ENCODE measurements around the gene IVL. TPM values are rescaled to one million over a fixed set of nuclear protein-coding genes. Genes with fewer than 3 reads are reported as not detected.

The IVL gene
- total and polyA plus RNA-seq, 4 donors, result 0.02 TPM; not detected in 3

DNA sequence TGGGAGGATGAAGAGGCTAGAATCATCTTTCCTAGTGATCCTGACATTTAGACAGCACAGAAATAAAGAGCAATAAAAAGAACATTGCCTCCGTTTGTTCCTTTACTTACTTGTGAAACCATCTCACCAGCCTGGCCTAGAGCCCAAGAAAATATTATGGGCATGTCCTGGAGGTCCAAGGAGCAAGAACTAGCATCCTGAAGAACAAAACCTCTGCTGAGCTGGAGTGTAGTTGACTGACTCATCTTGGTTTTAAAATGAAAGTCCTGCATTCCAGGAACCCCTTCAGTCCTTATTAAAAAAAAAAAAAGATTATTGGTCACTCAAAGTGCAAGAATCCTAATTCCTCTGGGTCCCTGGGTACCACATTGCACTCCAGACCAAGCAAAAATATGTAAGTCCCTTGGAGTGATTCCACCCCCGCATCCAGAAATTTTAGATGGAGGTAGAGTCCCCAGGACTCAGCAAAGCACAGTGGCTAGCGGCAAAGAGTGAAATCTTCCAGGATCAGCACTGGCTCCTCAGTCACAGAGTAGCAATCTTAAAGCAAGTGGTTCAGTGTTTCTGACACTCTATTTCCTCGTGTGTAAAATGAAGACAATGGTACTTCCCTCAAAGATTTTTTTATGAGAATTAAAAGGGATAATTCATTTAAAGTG is 23.3 kb upstream of the IVL start:
- no peaks in the 10 kb centered on the region for H3K36me3 ChIP-seq (ENCODE audit: control insufficient read depth in 4 of 4, insufficient read depth in 3 of 4, low read depth in 1 of 4, low read length in 3 of 4)
- no peak for DNase-seq (ENCODE audit: low spot score)
- no peak overlapping the region for H3K27ac ChIP-seq (ENCODE audit: low read depth in 1 of 2, low read length in 2 of 2)
- H3K27me3 ChIP-seq (ENCODE audit: control insufficient read depth in 4 of 4, insufficient read depth in 4 of 4, low read length in 3 of 4), result no peaks in the 10 kb centered on the region
- WGBS, result 79% methylated on average over 4 of the region's 4 CpGs
- peaks cover 9 to 29% (median 21%) of the 10 kb centered on the region in 4 donors for H3K4me1 ChIP-seq (ENCODE audit: control insufficient read depth in 4 of 4, insufficient read depth in 4 of 4, low read length in 3 of 4)
- no peak overlapping the region for H3K4me3 ChIP-seq (ENCODE audit: low read depth in 1 of 3, low read length in 3 of 3)
- H3K9ac ChIP-seq (ENCODE audit: low read depth in 1 of 2, low read length in 2 of 2), result no peak overlapping the region
- TF ChIP-seq, protein P1, sequence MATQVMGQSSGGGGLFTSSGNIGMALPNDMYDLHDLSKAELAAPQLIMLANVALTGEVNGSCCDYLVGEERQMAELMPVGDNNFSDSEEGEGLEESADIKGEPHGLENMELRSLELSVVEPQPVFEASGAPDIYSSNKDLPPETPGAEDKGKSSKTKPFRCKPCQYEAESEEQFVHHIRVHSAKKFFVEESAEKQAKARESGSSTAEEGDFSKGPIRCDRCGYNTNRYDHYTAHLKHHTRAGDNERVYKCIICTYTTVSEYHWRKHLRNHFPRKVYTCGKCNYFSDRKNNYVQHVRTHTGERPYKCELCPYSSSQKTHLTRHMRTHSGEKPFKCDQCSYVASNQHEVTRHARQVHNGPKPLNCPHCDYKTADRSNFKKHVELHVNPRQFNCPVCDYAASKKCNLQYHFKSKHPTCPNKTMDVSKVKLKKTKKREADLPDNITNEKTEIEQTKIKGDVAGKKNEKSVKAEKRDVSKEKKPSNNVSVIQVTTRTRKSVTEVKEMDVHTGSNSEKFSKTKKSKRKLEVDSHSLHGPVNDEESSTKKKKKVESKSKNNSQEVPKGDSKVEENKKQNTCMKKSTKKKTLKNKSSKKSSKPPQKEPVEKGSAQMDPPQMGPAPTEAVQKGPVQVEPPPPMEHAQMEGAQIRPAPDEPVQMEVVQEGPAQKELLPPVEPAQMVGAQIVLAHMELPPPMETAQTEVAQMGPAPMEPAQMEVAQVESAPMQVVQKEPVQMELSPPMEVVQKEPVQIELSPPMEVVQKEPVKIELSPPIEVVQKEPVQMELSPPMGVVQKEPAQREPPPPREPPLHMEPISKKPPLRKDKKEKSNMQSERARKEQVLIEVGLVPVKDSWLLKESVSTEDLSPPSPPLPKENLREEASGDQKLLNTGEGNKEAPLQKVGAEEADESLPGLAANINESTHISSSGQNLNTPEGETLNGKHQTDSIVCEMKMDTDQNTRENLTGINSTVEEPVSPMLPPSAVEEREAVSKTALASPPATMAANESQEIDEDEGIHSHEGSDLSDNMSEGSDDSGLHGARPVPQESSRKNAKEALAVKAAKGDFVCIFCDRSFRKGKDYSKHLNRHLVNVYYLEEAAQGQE (IDR thresholded peaks at IDR 0.05), result no peak
- TF ChIP-seq GABPA (IDR thresholded peaks at IDR 0.05 in 1 of 2, conservative IDR thresholded peaks at IDR 0.05 in 1 of 2) (no peak), FOXA2 (IDR thresholded peaks at IDR 0.05) (no peak), RXRA (IDR thresholded peaks at IDR 0.05) (no peak), HNF4G (IDR thresholded peaks at IDR 0.05) (no peak), RAD21 (IDR thresholded peaks at IDR 0.05) (no peak), NR2F2 (IDR thresholded peaks at IDR 0.05) (no peak), YY1 (IDR thresholded peaks at IDR 0.05) (no peak), FOXA1 (IDR thresholded peaks at IDR 0.05) (no peak), EGR1 (IDR thresholded peaks at IDR 0.05; ENCODE audit: low read depth in 2 of 2) (no peak), TAF1 (conservative IDR thresholded peaks at IDR 0.05) (no peak), HNF4A (conservative IDR thresholded peaks at IDR 0.05) (no peak), JUND (IDR thresholded peaks at IDR 0.05) (no peak)
- TF ChIP-seq, protein P2, sequence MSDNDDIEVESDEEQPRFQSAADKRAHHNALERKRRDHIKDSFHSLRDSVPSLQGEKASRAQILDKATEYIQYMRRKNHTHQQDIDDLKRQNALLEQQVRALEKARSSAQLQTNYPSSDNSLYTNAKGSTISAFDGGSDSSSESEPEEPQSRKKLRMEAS (IDR thresholded peaks at IDR 0.05), result no peak
- TF ChIP-seq, protein P3, sequence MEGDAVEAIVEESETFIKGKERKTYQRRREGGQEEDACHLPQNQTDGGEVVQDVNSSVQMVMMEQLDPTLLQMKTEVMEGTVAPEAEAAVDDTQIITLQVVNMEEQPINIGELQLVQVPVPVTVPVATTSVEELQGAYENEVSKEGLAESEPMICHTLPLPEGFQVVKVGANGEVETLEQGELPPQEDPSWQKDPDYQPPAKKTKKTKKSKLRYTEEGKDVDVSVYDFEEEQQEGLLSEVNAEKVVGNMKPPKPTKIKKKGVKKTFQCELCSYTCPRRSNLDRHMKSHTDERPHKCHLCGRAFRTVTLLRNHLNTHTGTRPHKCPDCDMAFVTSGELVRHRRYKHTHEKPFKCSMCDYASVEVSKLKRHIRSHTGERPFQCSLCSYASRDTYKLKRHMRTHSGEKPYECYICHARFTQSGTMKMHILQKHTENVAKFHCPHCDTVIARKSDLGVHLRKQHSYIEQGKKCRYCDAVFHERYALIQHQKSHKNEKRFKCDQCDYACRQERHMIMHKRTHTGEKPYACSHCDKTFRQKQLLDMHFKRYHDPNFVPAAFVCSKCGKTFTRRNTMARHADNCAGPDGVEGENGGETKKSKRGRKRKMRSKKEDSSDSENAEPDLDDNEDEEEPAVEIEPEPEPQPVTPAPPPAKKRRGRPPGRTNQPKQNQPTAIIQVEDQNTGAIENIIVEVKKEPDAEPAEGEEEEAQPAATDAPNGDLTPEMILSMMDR (IDR thresholded peaks at IDR 0.05; ENCODE audit: low read depth, low read length, missing input control), result no peak
- TF ChIP-seq, protein P4, sequence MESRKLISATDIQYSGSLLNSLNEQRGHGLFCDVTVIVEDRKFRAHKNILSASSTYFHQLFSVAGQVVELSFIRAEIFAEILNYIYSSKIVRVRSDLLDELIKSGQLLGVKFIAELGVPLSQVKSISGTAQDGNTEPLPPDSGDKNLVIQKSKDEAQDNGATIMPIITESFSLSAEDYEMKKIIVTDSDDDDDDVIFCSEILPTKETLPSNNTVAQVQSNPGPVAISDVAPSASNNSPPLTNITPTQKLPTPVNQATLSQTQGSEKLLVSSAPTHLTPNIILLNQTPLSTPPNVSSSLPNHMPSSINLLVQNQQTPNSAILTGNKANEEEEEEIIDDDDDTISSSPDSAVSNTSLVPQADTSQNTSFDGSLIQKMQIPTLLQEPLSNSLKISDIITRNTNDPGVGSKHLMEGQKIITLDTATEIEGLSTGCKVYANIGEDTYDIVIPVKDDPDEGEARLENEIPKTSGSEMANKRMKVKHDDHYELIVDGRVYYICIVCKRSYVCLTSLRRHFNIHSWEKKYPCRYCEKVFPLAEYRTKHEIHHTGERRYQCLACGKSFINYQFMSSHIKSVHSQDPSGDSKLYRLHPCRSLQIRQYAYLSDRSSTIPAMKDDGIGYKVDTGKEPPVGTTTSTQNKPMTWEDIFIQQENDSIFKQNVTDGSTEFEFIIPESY (IDR thresholded peaks at IDR 0.05), result no peak
- TF ChIP-seq, protein P5, sequence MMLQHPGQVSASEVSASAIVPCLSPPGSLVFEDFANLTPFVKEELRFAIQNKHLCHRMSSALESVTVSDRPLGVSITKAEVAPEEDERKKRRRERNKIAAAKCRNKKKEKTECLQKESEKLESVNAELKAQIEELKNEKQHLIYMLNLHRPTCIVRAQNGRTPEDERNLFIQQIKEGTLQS (IDR thresholded peaks at IDR 0.05), result no peak
- no peaks in the 10 kb centered on the region for H3K9me3 ChIP-seq (ENCODE audit: control insufficient read depth in 4 of 4, low read length in 3 of 4)

Measured in liver (tissue), 9 donors.